HG03025 (cell line): ENCODE measurements around the gene SMYD3.

Experiments used
- ATAC-seq: cut with Tn5 transposase; IDR thresholded peaks from one replicate; pipeline ENCODE4 v1.9.1; 2021; ENCODE audit warnings: mild to moderate bottlenecking, moderate library complexity; ENCODE audit not compliant: unreplicated experiment, low FRiP score

SMYD3 gene

DNA sequence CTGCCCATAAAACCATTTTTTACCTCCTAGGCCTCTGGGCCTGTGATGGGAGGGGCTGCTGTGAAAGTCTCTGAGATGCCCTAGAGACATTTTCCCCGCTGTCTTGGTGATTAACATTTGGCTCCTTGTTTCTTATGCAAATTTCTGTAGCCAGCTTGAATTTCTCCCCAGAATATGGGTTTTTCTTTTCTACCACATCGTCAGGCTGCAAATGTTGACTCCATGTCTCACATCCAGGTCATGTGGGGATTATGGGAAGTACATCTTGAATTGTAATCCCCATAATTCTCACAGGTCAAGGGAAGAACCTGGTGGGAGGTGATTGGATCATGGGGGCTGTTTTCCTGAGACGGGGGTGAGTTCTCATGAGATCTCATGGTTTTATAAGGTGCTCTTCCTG lies 603.2 kb downstream of the SMYD3 start:
- no peak for ATAC-seq

GRCh38 chr1:245901565-245901964 lies 605.5 kb downstream of the SMYD3 start:
- no peak for ATAC-seq

DNA sequence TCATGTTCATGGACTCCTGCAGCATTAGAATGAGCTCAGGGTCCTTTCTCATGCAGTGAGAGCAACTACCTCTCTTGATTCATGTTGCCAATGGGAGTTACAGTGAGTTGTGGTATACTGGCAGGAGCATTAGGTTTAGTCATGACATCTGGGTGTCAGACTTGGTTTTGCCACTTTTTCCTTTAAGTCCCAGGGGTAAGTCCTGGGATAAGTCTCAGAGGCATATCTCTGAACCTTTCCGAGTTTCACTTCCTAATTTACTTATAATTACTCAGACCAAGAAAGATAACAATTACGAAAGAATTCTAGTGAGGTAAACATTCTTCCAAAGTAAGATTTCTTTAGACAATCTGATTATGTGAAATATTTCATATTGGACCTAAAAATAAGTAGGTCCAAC lies 606.0 kb downstream of the SMYD3 start:
- ATAC-seq: no peak

GRCh38 chr1:245898581-245898980 lies 608.5 kb downstream of the SMYD3 start:
- no peak for ATAC-seq

DNA sequence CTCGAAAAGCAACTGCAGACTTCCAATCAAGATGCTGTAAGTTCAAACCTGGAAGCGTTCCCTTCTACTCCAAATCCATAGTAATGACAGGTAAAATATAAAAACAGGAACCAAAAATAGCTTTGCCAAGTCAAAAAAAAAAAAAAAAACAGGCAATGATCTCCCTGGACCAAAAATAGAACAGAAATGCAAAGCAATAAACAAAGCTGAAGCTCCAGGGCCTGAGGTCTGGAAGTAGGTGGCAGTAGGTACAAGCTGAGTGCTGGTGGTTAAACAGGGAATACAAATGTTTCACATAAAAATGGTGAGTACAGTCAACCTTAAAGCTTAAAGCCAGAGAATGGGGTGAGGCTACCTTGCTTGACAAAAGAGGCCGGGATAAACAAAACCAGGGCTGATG lies 610.8 kb downstream of the SMYD3 start:
- no peak for ATAC-seq

- no peak for ATAC-seq
Observed at GRCh38 chr1:245895455-245895959, 611.6 kb downstream of the SMYD3 start.

- ATAC-seq: no peak
Observed at GRCh38 chr1:245894843-245895242, 612.2 kb downstream of the SMYD3 start.

DNA sequence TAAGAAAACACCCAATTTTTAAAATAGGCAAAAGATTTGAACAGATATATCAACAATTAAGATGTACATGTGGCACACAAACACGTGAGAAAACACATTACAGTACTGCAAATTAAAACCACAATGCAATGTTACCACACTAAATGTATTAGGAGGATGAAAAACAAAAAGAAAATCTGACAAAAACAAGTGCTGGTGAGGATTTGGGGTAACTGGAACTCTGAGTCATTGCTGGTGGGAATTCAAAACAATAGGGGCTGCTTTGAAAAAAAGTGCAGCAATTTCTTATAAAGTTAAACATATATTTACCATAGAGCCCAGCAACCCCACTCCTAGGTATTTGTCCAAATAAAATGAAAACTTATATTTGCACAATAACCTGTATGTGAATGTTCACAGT lies 614.1 kb downstream of the SMYD3 start:
- ATAC-seq: no peak

DNA sequence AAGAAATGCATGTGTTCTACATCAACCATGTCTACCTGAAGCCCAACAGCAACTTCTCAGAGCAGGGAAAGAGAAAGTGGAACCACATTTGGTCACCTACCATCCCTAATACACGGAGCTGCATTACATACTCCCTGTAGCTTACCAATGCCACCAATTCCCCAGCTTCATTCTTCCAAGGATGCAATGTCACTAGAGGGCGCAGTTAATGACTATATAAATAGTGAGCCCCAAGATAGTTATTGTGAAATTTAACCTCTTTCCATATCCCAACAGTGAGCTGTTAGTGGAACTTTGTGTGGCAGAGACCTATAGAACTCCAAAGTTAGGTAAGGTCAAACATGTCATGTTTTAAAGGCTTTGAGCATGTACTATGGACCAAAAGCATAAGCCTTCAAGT lies 618.3 kb downstream of the SMYD3 start:
- ATAC-seq: no peak

DNA sequence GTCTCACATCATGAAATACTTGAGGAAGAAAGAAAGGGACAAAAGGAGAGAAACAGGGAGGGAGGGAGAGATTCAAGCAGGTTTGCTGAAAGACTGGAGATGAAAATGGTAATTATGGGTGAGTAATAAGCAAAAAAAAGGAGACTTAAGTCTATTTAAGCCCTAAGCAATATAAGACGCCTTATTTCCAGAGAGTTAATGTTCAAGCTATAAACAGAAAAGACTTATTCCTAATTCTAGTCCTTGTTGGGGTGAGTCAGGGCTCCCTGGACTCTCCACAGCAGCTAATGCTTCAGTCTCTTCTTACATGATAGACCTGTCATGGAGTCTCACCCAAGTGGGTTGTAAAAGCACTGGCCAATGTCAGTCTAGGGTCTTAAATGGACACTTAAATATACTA lies 619.2 kb downstream of the SMYD3 start:
- no peak for ATAC-seq

- ATAC-seq: no peak
Observed at GRCh38 chr1:245881767-245882391, 625.2 kb downstream of the SMYD3 start.

- no peak for ATAC-seq
Observed at GRCh38 chr1:245880754-245881403, 626.2 kb downstream of the SMYD3 start.

GRCh38 chr1:245879091-245879490 lies 628.0 kb downstream of the SMYD3 start:
- ATAC-seq: no peak

- no peak for ATAC-seq
Observed at GRCh38 chr1:245878585-245878984, 628.5 kb downstream of the SMYD3 start.

GRCh38 chr1:245877976-245878375 lies 629.1 kb downstream of the SMYD3 start:
- no peak for ATAC-seq

DNA sequence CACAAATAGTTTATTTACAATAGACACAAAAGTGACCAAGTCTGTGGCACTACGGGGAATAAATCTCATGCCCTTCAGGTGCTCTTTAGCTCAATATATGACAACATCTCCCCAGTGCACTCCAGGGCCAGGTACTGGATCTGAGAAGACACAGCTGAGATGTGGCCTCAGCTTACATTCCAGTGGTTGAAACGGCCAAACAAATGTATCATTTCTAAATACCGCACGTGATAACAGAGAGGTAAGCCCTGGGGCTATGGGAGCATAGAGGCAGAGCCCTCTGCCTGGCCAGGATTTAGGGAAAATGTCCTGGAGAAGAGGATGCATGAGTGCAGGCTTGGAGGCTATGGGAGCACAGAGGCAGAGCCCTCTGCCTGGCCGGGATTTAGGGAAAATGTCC lies 630.5 kb downstream of the SMYD3 start:
- no peak for ATAC-seq

- no peak for ATAC-seq
Observed at GRCh38 chr1:245875581-245876261, 631.4 kb downstream of the SMYD3 start.

DNA sequence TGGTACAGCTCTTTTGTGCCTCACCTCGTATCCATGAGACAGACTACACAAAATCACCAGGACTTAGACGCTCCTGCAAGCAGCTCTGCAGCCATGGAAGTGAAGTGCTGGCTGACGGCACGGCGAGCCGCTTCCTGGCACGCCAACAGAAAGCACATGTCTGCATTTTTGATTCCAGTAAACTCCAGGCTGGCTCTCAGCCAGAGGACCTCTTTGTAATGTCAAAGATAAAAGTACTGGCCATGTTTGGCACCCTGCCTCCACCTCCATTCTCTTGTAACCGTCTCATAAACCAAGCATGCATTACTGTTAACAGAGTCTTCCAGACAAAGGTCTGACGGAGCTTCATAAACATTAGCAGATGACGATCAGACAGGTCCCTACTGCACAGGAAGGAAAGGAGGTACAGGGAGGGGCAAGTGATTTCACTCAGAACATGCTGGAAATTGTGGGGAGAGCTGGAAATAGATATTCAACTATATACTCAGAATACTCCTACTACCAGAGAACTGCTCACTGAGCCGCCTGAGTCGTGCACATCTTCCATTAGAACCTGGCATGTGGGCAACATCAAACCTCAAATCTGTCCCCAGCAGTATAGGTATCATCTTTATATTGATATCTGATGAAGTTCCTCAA lies 632.0 kb downstream of the SMYD3 start:
- ATAC-seq: no peak

DNA sequence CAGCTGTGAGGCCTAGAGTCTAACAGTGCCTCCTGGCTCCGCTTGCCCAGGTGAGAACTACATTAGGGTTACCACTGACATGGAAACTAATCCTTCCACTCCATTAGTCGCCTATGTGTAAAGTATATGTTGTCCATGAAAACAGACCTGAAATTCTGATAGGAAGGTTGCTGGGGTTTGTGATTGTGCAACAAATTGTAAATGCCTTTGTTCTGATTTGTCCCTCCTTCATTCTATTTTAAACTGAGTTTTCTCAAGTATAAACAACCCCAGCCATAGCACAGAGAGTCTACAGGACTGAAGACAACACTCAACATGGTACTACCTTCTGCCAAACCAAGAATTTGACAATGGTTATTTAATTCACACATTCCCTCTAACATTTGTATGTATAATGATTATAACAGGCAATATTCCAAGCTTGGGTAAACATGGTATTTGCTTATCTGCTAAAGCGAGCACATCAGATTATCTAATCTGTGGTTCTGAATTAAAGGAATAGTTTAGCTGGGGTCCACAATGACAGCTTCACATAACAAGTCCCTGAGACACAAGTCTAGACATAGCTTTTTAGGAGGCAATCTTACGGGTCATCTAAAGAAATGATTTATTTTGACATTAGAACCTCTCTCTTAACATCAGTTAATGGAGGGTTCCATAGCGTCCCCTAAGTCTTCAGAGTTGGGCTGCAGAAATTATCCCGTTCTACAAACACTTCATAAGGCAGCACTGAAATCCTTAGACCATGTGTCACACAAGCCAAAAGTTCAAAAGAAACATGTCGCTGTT lies 633.0 kb downstream of the SMYD3 start:
- ATAC-seq: no peak

GRCh38 chr1:245873068-245873467 lies 634.0 kb downstream of the SMYD3 start:
- ATAC-seq: no peak

- ATAC-seq: no peak
Observed at GRCh38 chr1:245872475-245872874, 634.6 kb downstream of the SMYD3 start.
